ENCODE data around the gene EIF5A2.
A peak's percentile ranks its signal among the peaks of the same experiment; 100 is the strongest.

The EIF5A2 gene

GRCh38 chr3:170914212-170914611 lies 5.8 kb upstream of the EIF5A2 start:
- no peak overlapping the region for H4K91ac ChIP-seq (ENCODE audit: low read length)
- no peaks in the 10 kb centered on the region for H3K27me3 ChIP-seq (ENCODE audit: control insufficient read depth in 1 of 2, insufficient read depth in 1 of 2, low read length in 2 of 2)
- no peak overlapping the region for H3K23ac ChIP-seq (ENCODE audit: low read length in 2 of 2)
- H4K8ac ChIP-seq (ENCODE audit: low read length), result no peak overlapping the region
- no peak overlapping the region for H3K4me2 ChIP-seq (ENCODE audit: low read length, poor library complexity, severe bottlenecking)
- H3K79me1 ChIP-seq (replicated peaks; ENCODE audit: low read length, poor library complexity, severe bottlenecking), result no peaks in the 10 kb centered on the region
- no peak for DNase-seq
- H3K4me3 ChIP-seq (ENCODE audit: insufficient read depth in 1 of 2, low read depth in 1 of 2, low read length in 2 of 2), result no peak overlapping the region
- H3K27ac ChIP-seq (ENCODE audit: low read length, poor library complexity, severe bottlenecking), result no peak overlapping the region
- no peak overlapping the region for H2BK120ac ChIP-seq (ENCODE audit: low read depth, low read length)
- H3K4ac ChIP-seq (ENCODE audit: low read depth in 1 of 2, low read length in 2 of 2), result no peak overlapping the region
- no peak overlapping the region for H2BK12ac ChIP-seq (ENCODE audit: low read length in 2 of 2)
- H3K14ac ChIP-seq (ENCODE audit: low read length in 2 of 2), result no peak overlapping the region
- H2BK5ac ChIP-seq (ENCODE audit: low read depth, low read length, poor library complexity, severe bottlenecking), result no peak overlapping the region
- H2AFZ ChIP-seq (ENCODE audit: low read depth, low read length), result no peak overlapping the region
- peaks cover 26% of the 10 kb centered on the region for H3K9me3 ChIP-seq (ENCODE audit: control insufficient read depth, low read length)
- H3K4me1 ChIP-seq (ENCODE audit: control insufficient read depth, insufficient read depth, low read depth, low read length), result no peaks in the 10 kb centered on the region
- H3K18ac ChIP-seq (ENCODE audit: low read depth in 1 of 2, low read length in 2 of 2), result no peak overlapping the region
- H2AK5ac ChIP-seq (ENCODE audit: low read length, severe bottlenecking), result no peak overlapping the region
- H2BK15ac ChIP-seq (ENCODE audit: low read depth, poor library complexity, severe bottlenecking), result no peak overlapping the region
- H3K36me3 ChIP-seq (ENCODE audit: control insufficient read depth in 1 of 2, insufficient read depth in 2 of 2, low read depth in 1 of 2, low read length in 2 of 2), result no peaks in the 10 kb centered on the region
- no peak overlapping the region for H3K9ac ChIP-seq (ENCODE audit: low read length)
- 100% methylated on average over 5 of the region's 5 CpGs for WGBS

- Histone ChIP-seq H3K4me1 (ENCODE audit: control insufficient read depth, insufficient read depth, low read depth, low read length) (peaks cover 6% of the 10 kb centered on the region), H3K9ac (ENCODE audit: low read length) (no peak overlapping the region), H3K27me3 (ENCODE audit: control insufficient read depth in 1 of 2, insufficient read depth in 1 of 2, low read length in 2 of 2) (no peaks in the 10 kb centered on the region), H4K8ac (ENCODE audit: low read length) (no peak overlapping the region), H3K36me3 (ENCODE audit: control insufficient read depth in 1 of 2, insufficient read depth in 2 of 2, low read depth in 1 of 2, low read length in 2 of 2) (no peaks in the 10 kb centered on the region), H2AFZ (ENCODE audit: low read depth, low read length) (no peak overlapping the region), H4K91ac (ENCODE audit: low read length) (no peak overlapping the region), H3K4me2 (ENCODE audit: low read length, poor library complexity, severe bottlenecking) (no peak overlapping the region), H2BK12ac (ENCODE audit: low read length in 2 of 2) (no peak overlapping the region), H3K27ac (ENCODE audit: low read length, poor library complexity, severe bottlenecking) (no peak overlapping the region), H3K23ac (ENCODE audit: low read length in 2 of 2) (no peak overlapping the region), H2BK15ac (ENCODE audit: low read depth, poor library complexity, severe bottlenecking) (no peak overlapping the region), H3K79me1 (replicated peaks; ENCODE audit: low read length, poor library complexity, severe bottlenecking) (peaks cover 2% of the 10 kb centered on the region), H2AK5ac (ENCODE audit: low read length, severe bottlenecking) (no peak overlapping the region), H3K18ac (ENCODE audit: low read depth in 1 of 2, low read length in 2 of 2) (no peak overlapping the region), H3K14ac (ENCODE audit: low read length in 2 of 2) (no peak overlapping the region), H3K9me3 (ENCODE audit: control insufficient read depth, low read length) (peaks cover 17% of the 10 kb centered on the region), H3K4ac (ENCODE audit: low read depth in 1 of 2, low read length in 2 of 2) (no peak overlapping the region), H2BK120ac (ENCODE audit: low read depth, low read length) (no peak overlapping the region), H3K4me3 (ENCODE audit: insufficient read depth in 1 of 2, low read depth in 1 of 2, low read length in 2 of 2) (no peak overlapping the region), H2BK5ac (ENCODE audit: low read depth, low read length, poor library complexity, severe bottlenecking) (no peak overlapping the region)
- no peak for DNase-seq
- WGBS, result 98% methylated on average over 3 of the region's 3 CpGs
These were observed 2.6 kb upstream of the EIF5A2 start for GRCh38 chr3:170911051-170911450.

- Histone ChIP-seq H3K14ac (ENCODE audit: low read length in 2 of 2) (no peak overlapping the region), H2BK120ac (ENCODE audit: low read depth, low read length) (no peak overlapping the region), H2BK5ac (ENCODE audit: low read depth, low read length, poor library complexity, severe bottlenecking) (no peak overlapping the region), H3K36me3 (ENCODE audit: control insufficient read depth in 1 of 2, insufficient read depth in 2 of 2, low read depth in 1 of 2, low read length in 2 of 2) (no peaks in the 10 kb centered on the region), H3K79me1 (replicated peaks; ENCODE audit: low read length, poor library complexity, severe bottlenecking) (peaks cover 2% of the 10 kb centered on the region), H3K4me1 (ENCODE audit: control insufficient read depth, insufficient read depth, low read depth, low read length) (peaks cover 6% of the 10 kb centered on the region), H2AK5ac (ENCODE audit: low read length, severe bottlenecking) (no peak overlapping the region), H3K4me2 (ENCODE audit: low read length, poor library complexity, severe bottlenecking) (no peak overlapping the region), H2AFZ (ENCODE audit: low read depth, low read length) (no peak overlapping the region), H3K9ac (ENCODE audit: low read length) (no peak overlapping the region), H3K4me3 (ENCODE audit: insufficient read depth in 1 of 2, low read depth in 1 of 2, low read length in 2 of 2) (no peak overlapping the region), H3K27ac (ENCODE audit: low read length, poor library complexity, severe bottlenecking) (no peak overlapping the region), H3K18ac (ENCODE audit: low read depth in 1 of 2, low read length in 2 of 2) (no peak overlapping the region), H4K8ac (ENCODE audit: low read length) (no peak overlapping the region), H2BK15ac (ENCODE audit: low read depth, poor library complexity, severe bottlenecking) (no peak overlapping the region), H3K9me3 (ENCODE audit: control insufficient read depth, low read length) (peaks cover 17% of the 10 kb centered on the region), H4K91ac (ENCODE audit: low read length) (no peak overlapping the region), H3K23ac (ENCODE audit: low read length in 2 of 2) (no peak overlapping the region), H2BK12ac (ENCODE audit: low read length in 2 of 2) (no peak overlapping the region), H3K27me3 (ENCODE audit: control insufficient read depth in 1 of 2, insufficient read depth in 1 of 2, low read length in 2 of 2) (no peaks in the 10 kb centered on the region), H3K4ac (ENCODE audit: low read depth in 1 of 2, low read length in 2 of 2) (no peak overlapping the region)
- DNase-seq, result no peak
These were observed 2.1 kb upstream of the EIF5A2 start for GRCh38 chr3:170910542-170910941.

- Histone ChIP-seq H3K18ac (ENCODE audit: low read depth in 1 of 2, low read length in 2 of 2) (no peak overlapping the region), H2AFZ (ENCODE audit: low read depth, low read length) (peak overlapping the region; percentile 39), H3K27ac (ENCODE audit: low read length, poor library complexity, severe bottlenecking) (no peak overlapping the region), H3K4me3 (ENCODE audit: insufficient read depth in 1 of 2, low read depth in 1 of 2, low read length in 2 of 2) (peak overlapping the region in 1 of 2 experiments; percentile 96), H3K4me1 (ENCODE audit: control insufficient read depth, insufficient read depth, low read depth, low read length) (peaks cover 7% of the 10 kb centered on the region), H2BK5ac (ENCODE audit: low read depth, low read length, poor library complexity, severe bottlenecking) (no peak overlapping the region), H2BK12ac (ENCODE audit: low read length in 2 of 2) (no peak overlapping the region), H3K79me1 (replicated peaks; ENCODE audit: low read length, poor library complexity, severe bottlenecking) (peaks cover 9% of the 10 kb centered on the region), H2AK5ac (ENCODE audit: low read length, severe bottlenecking) (no peak overlapping the region), H3K23ac (ENCODE audit: low read length in 2 of 2) (no peak overlapping the region), H3K4me2 (ENCODE audit: low read length, poor library complexity, severe bottlenecking) (no peak overlapping the region), H3K27me3 (ENCODE audit: control insufficient read depth in 1 of 2, insufficient read depth in 1 of 2, low read length in 2 of 2) (no peaks in the 10 kb centered on the region), H3K9me3 (ENCODE audit: control insufficient read depth, low read length) (peaks cover 17% of the 10 kb centered on the region), H3K9ac (ENCODE audit: low read length) (peak overlapping the region; percentile 37), H3K36me3 (ENCODE audit: control insufficient read depth in 1 of 2, insufficient read depth in 2 of 2, low read depth in 1 of 2, low read length in 2 of 2) (no peaks in the 10 kb centered on the region), H4K8ac (ENCODE audit: low read length) (no peak overlapping the region), H3K14ac (ENCODE audit: low read length in 2 of 2) (no peak overlapping the region), H3K4ac (ENCODE audit: low read depth in 1 of 2, low read length in 2 of 2) (no peak overlapping the region), H4K91ac (ENCODE audit: low read length) (no peak overlapping the region), H2BK15ac (ENCODE audit: low read depth, poor library complexity, severe bottlenecking) (no peak overlapping the region), H2BK120ac (ENCODE audit: low read depth, low read length) (no peak overlapping the region)
- 89% methylated on average over 16 of the region's 17 CpGs for WGBS
- peak; percentile 79 for DNase-seq
These were observed 879 bp upstream of the EIF5A2 start for GRCh38 chr3:170909129-170909903.
